ENCODE measurements around the gene C1orf174. TPM values are rescaled to one million over a fixed set of nuclear protein-coding genes. Genes with fewer than 3 reads are reported as not detected.

C1orf174 gene
- total RNA-seq, 2 experiments from 2014 or later = 28.5 TPM

GRCh38 chr1:3905953-3906671, 6.0 kb upstream of the C1orf174 start:
- DNase-seq = no peak
- H3K4me3 Mint-ChIP-seq = no peak overlapping the region
- H3K27ac Mint-ChIP-seq = peak overlapping the region; percentile 15
- no peaks in the 10 kb centered on the region for H3K27me3 Mint-ChIP-seq (ENCODE audit: low read depth)
- ChIA-PET POLR2A (no interaction called here), CTCF (interaction anchor here (2.5 kb wide), 1 partner anchor 48 kb away, joined by 15 read pairs; the partner anchor contains the start of genes CEP104 and DFFB)
- no peaks in the 10 kb centered on the region for H3K9me3 Mint-ChIP-seq (ENCODE audit: insufficient read depth)
- ATAC-seq = no peak
- peaks cover 44% of the 10 kb centered on the region for H3K4me1 Mint-ChIP-seq (ENCODE audit: low read depth)
- H3K36me3 Mint-ChIP-seq (ENCODE audit: low read depth) = no peaks in the 10 kb centered on the region

- Mint-ChIP-seq H3K36me3 (ENCODE audit: low read depth) (no peaks in the 10 kb centered on the region), H3K9me3 (ENCODE audit: insufficient read depth) (no peaks in the 10 kb centered on the region), H3K4me1 (ENCODE audit: low read depth) (peaks cover 44% of the 10 kb centered on the region), H3K4me3 (no peak overlapping the region), H3K27ac (no peak overlapping the region), H3K27me3 (ENCODE audit: low read depth) (no peaks in the 10 kb centered on the region)
- ATAC-seq = no peak
- CTCF ChIA-PET = interaction anchor here (2.5 kb wide), 1 partner anchor 47 kb away, joined by 15 read pairs; the partner anchor contains the start of genes CEP104 and DFFB
- POLR2A ChIA-PET = no interaction called here
- no peak for DNase-seq
These were observed 5.3 kb upstream of the C1orf174 start for GRCh38 chr1:3905266-3905952.

GRCh38 chr1:3904843-3905185, 4.7 kb upstream of the C1orf174 start:
- DNase-seq = no peak
- H3K27ac Mint-ChIP-seq = peak overlapping the region; percentile 9
- ChIA-PET CTCF (no interaction called here), POLR2A (no interaction called here)
- no peak overlapping the region for H3K4me3 Mint-ChIP-seq
- no peak for ATAC-seq
- H3K36me3 Mint-ChIP-seq (ENCODE audit: low read depth) = peaks cover 1% of the 10 kb centered on the region
- peaks cover 46% of the 10 kb centered on the region for H3K4me1 Mint-ChIP-seq (ENCODE audit: low read depth)
- no peaks in the 10 kb centered on the region for H3K9me3 Mint-ChIP-seq (ENCODE audit: insufficient read depth)
- H3K27me3 Mint-ChIP-seq (ENCODE audit: low read depth) = no peaks in the 10 kb centered on the region

GRCh38 chr1:3904006-3904842, 4.2 kb upstream of the C1orf174 start:
- H3K4me1 Mint-ChIP-seq (ENCODE audit: low read depth) = peaks cover 48% of the 10 kb centered on the region
- ATAC-seq (no peak), DNase-seq (no peak)
- H3K27ac Mint-ChIP-seq = peak overlapping the region; percentile 99
- H3K4me3 Mint-ChIP-seq = no peak overlapping the region
- POLR2A ChIA-PET = no interaction called here
- H3K36me3 Mint-ChIP-seq (ENCODE audit: low read depth) = peaks cover 1% of the 10 kb centered on the region
- no peaks in the 10 kb centered on the region for H3K27me3 Mint-ChIP-seq (ENCODE audit: low read depth)
- no peaks in the 10 kb centered on the region for H3K9me3 Mint-ChIP-seq (ENCODE audit: insufficient read depth)
- CTCF ChIA-PET = interaction anchor here (7.1 kb wide), 1 partner anchor 47 kb away, joined by 37 read pairs; the partner anchor contains the start of genes CEP104 and DFFB

- Mint-ChIP-seq H3K4me1 (ENCODE audit: low read depth) (peaks cover 56% of the 10 kb centered on the region), H3K4me3 (peak overlapping the region; percentile 96), H3K27ac (peak overlapping the region; percentile 99), H3K27me3 (ENCODE audit: low read depth) (no peaks in the 10 kb centered on the region), H3K36me3 (ENCODE audit: low read depth) (peaks cover 4% of the 10 kb centered on the region), H3K9me3 (ENCODE audit: insufficient read depth) (no peaks in the 10 kb centered on the region)
- ChIA-PET CTCF (interaction anchor here (7.1 kb wide), 1 partner anchor 46 kb away, joined by 37 read pairs; the partner anchor contains the start of genes CEP104 and DFFB), POLR2A (interaction anchor here (0.5 to 0.9 kb wide), 2 partner anchors 12 to 45 kb away, joined by 4 read pairs; no protein-coding TSS in a partner anchor)
- DNase-seq = peak; percentile 51
- ATAC-seq = no peak
These were observed 3.3 kb upstream of the C1orf174 start for GRCh38 chr1:3903141-3904005.

GRCh38 chr1:3902571-3903091, 2.6 kb upstream of the C1orf174 start:
- Mint-ChIP-seq H3K36me3 (ENCODE audit: low read depth) (peaks cover 10% of the 10 kb centered on the region), H3K27ac (peak overlapping the region; percentile 99), H3K27me3 (ENCODE audit: low read depth) (no peaks in the 10 kb centered on the region), H3K4me3 (peak overlapping the region; percentile 96), H3K4me1 (ENCODE audit: low read depth) (peaks cover 63% of the 10 kb centered on the region), H3K9me3 (ENCODE audit: insufficient read depth) (no peaks in the 10 kb centered on the region)
- CTCF ChIA-PET = interaction anchor here (7.1 kb wide), 1 partner anchor 45 kb away, joined by 37 read pairs; the partner anchor contains the start of genes CEP104 and DFFB
- POLR2A ChIA-PET = interaction anchor here (0.5 to 0.9 kb wide), 2 partner anchors 12 to 45 kb away, joined by 4 read pairs; no protein-coding TSS in a partner anchor
- DNase-seq (peak; percentile 44), ATAC-seq (no peak)

- Mint-ChIP-seq H3K27me3 (ENCODE audit: low read depth) (no peaks in the 10 kb centered on the region), H3K9me3 (ENCODE audit: insufficient read depth) (no peaks in the 10 kb centered on the region), H3K27ac (peak overlapping the region; percentile 99), H3K4me3 (peak overlapping the region; percentile 96), H3K36me3 (ENCODE audit: low read depth) (peaks cover 14% of the 10 kb centered on the region), H3K4me1 (ENCODE audit: low read depth) (peaks cover 64% of the 10 kb centered on the region)
- ChIA-PET CTCF (interaction anchor here (7.1 kb wide), 1 partner anchor 45 kb away, joined by 37 read pairs; the partner anchor contains the start of genes CEP104 and DFFB), POLR2A (interaction anchor here (0.9 kb wide), 1 partner anchor 44 kb away, joined by 4 read pairs; no protein-coding TSS in a partner anchor)
- ATAC-seq (no peak), DNase-seq (peak; percentile 56)
These were observed 2.0 kb upstream of the C1orf174 start for GRCh38 chr1:3902111-3902511.

GRCh38 chr1:3900969-3901529, 977 bp upstream of the C1orf174 start:
- H3K9me3 Mint-ChIP-seq (ENCODE audit: insufficient read depth) = no peaks in the 10 kb centered on the region
- peak overlapping the region; percentile 96 for H3K4me3 Mint-ChIP-seq
- CTCF ChIA-PET = interaction anchor here (7.1 kb wide), 1 partner anchor 43 kb away, joined by 37 read pairs; the partner anchor contains the start of genes CEP104 and DFFB
- peak; percentile 90 for DNase-seq
- H3K4me1 Mint-ChIP-seq (ENCODE audit: low read depth) = peaks cover 68% of the 10 kb centered on the region
- peak; percentile 32 for ATAC-seq
- peaks cover 22% of the 10 kb centered on the region for H3K36me3 Mint-ChIP-seq (ENCODE audit: low read depth)
- peak overlapping the region; percentile 99 for H3K27ac Mint-ChIP-seq
- POLR2A ChIA-PET = interaction anchor here (1.8 to 2.4 kb wide), 2 partner anchors 10 to 44 kb away, joined by 6 to 12 read pairs; partner anchors contain the start of genes CEP104 and DFFB
- H3K27me3 Mint-ChIP-seq (ENCODE audit: low read depth) = no peaks in the 10 kb centered on the region

- peak; percentile 47 for DNase-seq
- no peaks in the 10 kb centered on the region for H3K9me3 Mint-ChIP-seq (ENCODE audit: insufficient read depth)
- CTCF ChIA-PET = interaction anchor here (0.8 to 7.1 kb wide), 3 partner anchors 16 to 42 kb away, joined by 3 to 37 read pairs (median 4); partner anchors contain the start of genes CEP104 and DFFB
- H3K36me3 Mint-ChIP-seq (ENCODE audit: low read depth) = peaks cover 27% of the 10 kb centered on the region
- H3K27ac Mint-ChIP-seq = peak overlapping the region; percentile 99
- peak overlapping the region; percentile 96 for H3K4me3 Mint-ChIP-seq
- peaks cover 63% of the 10 kb centered on the region for H3K4me1 Mint-ChIP-seq (ENCODE audit: low read depth)
- no peak for ATAC-seq
- no peaks in the 10 kb centered on the region for H3K27me3 Mint-ChIP-seq (ENCODE audit: low read depth)
- POLR2A ChIA-PET = interaction anchor here (0.7 to 2.4 kb wide), 3 partner anchors 9 to 62 kb away, joined by 4 to 12 read pairs (median 6); partner anchors contain the start of genes CEP104 and DFFB
These were observed 320 bp downstream of the C1orf174 start for GRCh38 chr1:3899754-3900149.
